Endodermal cell (in vitro differentiated cells): ENCODE measurements around the gene LRFN3. TPM values are rescaled to one million over a fixed set of nuclear protein-coding genes. Genes with fewer than 3 reads are reported as not detected.

Experiments used
- DNase-seq: peaks from one replicate; pipeline ENCODE4 v3.0.0-alpha.2; 2017
- H3K27ac ChIP-seq: 2 replicates; pipeline ENCODE4 v1.5.1; 2013; ENCODE audit warnings: mild to moderate bottlenecking, low read depth, low read length, moderate library complexity
- H3K27me3 ChIP-seq: 2 replicates; pipeline ENCODE4 v1.6.1; 2013; ENCODE audit warnings: mild to moderate bottlenecking, low read length, moderate library complexity; ENCODE audit not compliant: insufficient read depth, control insufficient read depth, poor library complexity, severe bottlenecking
- H3K36me3 ChIP-seq: 2 replicates; pipeline ENCODE4 v1.7.0; 2013; ENCODE audit warnings: mild to moderate bottlenecking, low read length, moderate library complexity; ENCODE audit not compliant: control insufficient read depth, insufficient read depth
- H3K4me1 ChIP-seq: one replicate; pipeline ENCODE4 v1.7.0; 2013; ENCODE audit warnings: low read length; ENCODE audit not compliant: control insufficient read depth, insufficient read depth
- H3K4me3 ChIP-seq: 2 replicates; pipeline ENCODE4 v1.5.1; 2013; ENCODE audit warnings: mild to moderate bottlenecking, low read length, moderate library complexity
- H3K9ac ChIP-seq: 2 replicates; pipeline ENCODE4 v1.6.1; 2013; ENCODE audit warnings: mild to moderate bottlenecking, low read length, moderate library complexity; ENCODE audit not compliant: poor library complexity, severe bottlenecking; ENCODE audit errors: extremely low read depth
- H3K9me3 ChIP-seq: 2 replicates; pipeline ENCODE4 v1.6.1; 2013; ENCODE audit warnings: mild to moderate bottlenecking, low read length, moderate library complexity; ENCODE audit not compliant: control insufficient read depth
- H3K27ac Mint-ChIP-seq: 2 replicates; pipeline ENCODE4 v1.8.0; 2020; ENCODE audit warnings: mixed read lengths
- H3K27me3 Mint-ChIP-seq: 2 replicates; pipeline ENCODE4 v1.8.0; 2021; ENCODE audit warnings: mild to moderate bottlenecking, mixed read lengths; ENCODE audit not compliant: insufficient read depth
- H3K36me3 Mint-ChIP-seq: 2 replicates; pipeline ENCODE4 v1.8.0; 2020; ENCODE audit warnings: low read depth, mixed read lengths
- H3K4me1 Mint-ChIP-seq: 2 replicates; pipeline ENCODE4 v1.8.0; 2020; ENCODE audit warnings: mixed read lengths
- H3K4me3 Mint-ChIP-seq: 2 replicates; pipeline ENCODE4 v1.8.0; 2020; ENCODE audit warnings: mild to moderate bottlenecking, moderate library complexity, mixed read lengths
- H3K9me3 Mint-ChIP-seq: 2 replicates; pipeline ENCODE4 v1.8.0; 2020; ENCODE audit warnings: mild to moderate bottlenecking, mixed read lengths
- WGBS, 2 experiments: methylation state at CpG; one replicate each; pipeline versions ENCODE4 v1.1.5 to v1.1.7; 2013; ENCODE audit warnings: missing lambda C conversion rate in 2 of 2, mixed read lengths in 1 of 2; ENCODE audit not compliant: insufficient coverage in 1 of 2, insufficient read length in 1 of 2; 5-methylcytosine and 5-hydroxymethylcytosine counted together
- total RNA-seq, 2 donors: library from RNA; stranded (reverse); fragmentation: NEBNext Ultra II Directional in 1 of 2; extraction: Animal tissue kit (Norgen Biotek cat#: 25700) in 1 of 2; gene quantifications; 2 replicates in 1 of 2; 3 replicates in 1 of 2; pipeline ENCODE4 v1.2.1, GENCODE V29; 2021
- TF ChIP-seq, protein P1 (sequence below): fragments of 200-600 bp; sonication (generic); conservative IDR thresholded peaks from 2 replicates; pipeline ENCODE4 v1.5.0; 2021; ENCODE audit warnings: antibody characterized with exemption, mild to moderate bottlenecking

Gene LRFN3
- total RNA-seq, 2 donors from 2014 or later: 18.7 to 24.3 TPM

DNA sequence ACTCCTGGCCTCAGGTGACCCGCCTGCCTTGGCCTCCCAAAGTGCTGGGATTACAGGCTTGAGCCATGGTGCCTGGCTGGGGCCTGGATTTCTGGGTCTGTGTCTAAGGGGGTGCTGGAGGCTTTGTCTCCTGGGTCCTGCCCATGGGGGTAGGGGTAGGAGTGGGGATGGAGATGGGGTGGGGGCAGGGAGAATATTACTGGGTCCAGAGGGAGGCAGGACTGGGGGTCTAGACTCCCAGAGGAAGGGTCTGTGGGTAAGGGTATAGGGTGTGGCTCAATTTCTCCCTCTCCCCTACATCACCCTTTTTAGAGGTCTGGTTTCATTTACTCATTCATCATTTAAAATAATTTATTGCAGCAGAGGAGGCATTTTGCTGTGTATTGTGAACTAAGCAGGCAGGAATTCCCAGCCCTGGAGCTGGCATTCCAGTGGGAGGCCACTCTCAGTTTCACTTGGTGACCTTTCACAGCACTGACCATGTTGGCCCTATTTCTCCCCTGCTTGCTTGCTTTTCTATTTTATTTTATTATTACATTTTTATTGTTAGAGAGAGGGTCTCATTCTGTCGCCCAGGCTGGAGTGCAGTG lies 35.0 kb upstream of the LRFN3 start:
- H3K4me1 Mint-ChIP-seq: peaks cover 16% of the 10 kb centered on the region
- Histone ChIP-seq H3K4me3 (peak overlapping the region; percentile 90), H3K9me3 (no peaks in the 10 kb centered on the region), H3K36me3 (peaks cover 23% of the 10 kb centered on the region), H3K27ac (no peak overlapping the region), H3K9ac (no peak overlapping the region), H3K4me1 (no peaks in the 10 kb centered on the region), H3K27me3 (no peaks in the 10 kb centered on the region)
- peak overlapping the region; percentile 76 for H3K27ac Mint-ChIP-seq
- 60 to 89% methylated on average over 2 of the region's 2 CpGs for WGBS, 2 experiments
- H3K27me3 Mint-ChIP-seq: peaks cover 14% of the 10 kb centered on the region
- peak overlapping the region; percentile 88 for H3K4me3 Mint-ChIP-seq
- DNase-seq: no peak
- TF ChIP-seq, protein P1, sequence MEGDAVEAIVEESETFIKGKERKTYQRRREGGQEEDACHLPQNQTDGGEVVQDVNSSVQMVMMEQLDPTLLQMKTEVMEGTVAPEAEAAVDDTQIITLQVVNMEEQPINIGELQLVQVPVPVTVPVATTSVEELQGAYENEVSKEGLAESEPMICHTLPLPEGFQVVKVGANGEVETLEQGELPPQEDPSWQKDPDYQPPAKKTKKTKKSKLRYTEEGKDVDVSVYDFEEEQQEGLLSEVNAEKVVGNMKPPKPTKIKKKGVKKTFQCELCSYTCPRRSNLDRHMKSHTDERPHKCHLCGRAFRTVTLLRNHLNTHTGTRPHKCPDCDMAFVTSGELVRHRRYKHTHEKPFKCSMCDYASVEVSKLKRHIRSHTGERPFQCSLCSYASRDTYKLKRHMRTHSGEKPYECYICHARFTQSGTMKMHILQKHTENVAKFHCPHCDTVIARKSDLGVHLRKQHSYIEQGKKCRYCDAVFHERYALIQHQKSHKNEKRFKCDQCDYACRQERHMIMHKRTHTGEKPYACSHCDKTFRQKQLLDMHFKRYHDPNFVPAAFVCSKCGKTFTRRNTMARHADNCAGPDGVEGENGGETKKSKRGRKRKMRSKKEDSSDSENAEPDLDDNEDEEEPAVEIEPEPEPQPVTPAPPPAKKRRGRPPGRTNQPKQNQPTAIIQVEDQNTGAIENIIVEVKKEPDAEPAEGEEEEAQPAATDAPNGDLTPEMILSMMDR: no peak
- H3K36me3 Mint-ChIP-seq: peaks cover 10% of the 10 kb centered on the region
- no peaks in the 10 kb centered on the region for H3K9me3 Mint-ChIP-seq

DNA sequence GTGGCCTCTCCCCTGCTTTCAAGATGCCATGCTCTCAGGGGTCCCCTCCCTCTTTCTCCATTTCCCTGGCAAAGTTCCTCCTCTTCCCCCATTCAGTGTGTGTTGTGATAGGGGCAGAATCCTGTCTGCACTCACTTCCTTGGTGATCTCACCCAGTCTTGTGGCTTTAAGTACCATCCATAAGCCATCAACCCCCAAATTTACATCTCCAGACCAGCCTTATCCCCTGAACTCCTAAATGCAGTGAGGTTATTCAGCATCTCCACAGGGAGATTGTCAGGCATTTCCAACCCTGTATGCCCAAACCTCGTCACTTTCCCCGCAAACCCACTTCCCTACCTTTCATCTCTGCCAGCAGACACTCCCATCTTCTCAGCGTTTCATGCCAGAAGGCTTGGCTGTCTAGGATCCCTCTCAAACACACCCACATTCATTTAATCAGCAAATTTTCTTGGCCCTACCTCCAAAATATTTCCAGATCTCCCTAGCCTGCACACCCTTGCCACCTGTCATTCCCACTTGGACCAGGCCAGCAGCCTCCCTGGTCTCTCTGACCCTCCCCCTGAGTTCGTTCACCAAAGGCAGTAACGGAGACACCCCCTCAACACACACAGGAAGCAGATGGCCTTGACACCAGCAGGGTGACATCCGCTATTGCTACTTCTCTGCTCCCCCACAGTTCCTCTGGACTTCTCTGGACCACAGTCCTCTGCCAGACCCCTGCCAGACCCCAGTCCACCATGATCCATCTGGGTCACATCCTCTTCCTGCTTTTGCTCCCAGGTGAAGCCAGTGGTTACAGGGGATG lies 34.1 kb upstream of the LRFN3 start, which contains the start of gene HCST:
Gene HCST, plus strand, starts transcription at position 676 of the 808 bp plus-strand sequence. Its CDS starts 65 bp downstream, at position 741.
- Histone ChIP-seq H3K4me1 (peaks cover 3% of the 10 kb centered on the region), H3K9ac (no peak within 1 kb of the TSS), H3K27ac (no peak within 1 kb of the TSS), H3K9me3 (no peaks in the 10 kb centered on the region), H3K27me3 (no peaks in the 10 kb centered on the region), H3K36me3 (peaks cover 14% of the 10 kb centered on the region), H3K4me3 (peak within 1 kb of the TSS; percentile 60)
- H3K4me1 Mint-ChIP-seq: peaks cover 19% of the 10 kb centered on the region
- H3K4me3 Mint-ChIP-seq: peak within 1 kb of the TSS; percentile 68
- peaks cover 14% of the 10 kb centered on the region for H3K27me3 Mint-ChIP-seq
- peaks cover 10% of the 10 kb centered on the region for H3K36me3 Mint-ChIP-seq
- DNase-seq: no peak
- TF ChIP-seq, protein P1: no peak
- peak within 1 kb of the TSS; percentile 71 for H3K27ac Mint-ChIP-seq
- no peaks in the 10 kb centered on the region for H3K9me3 Mint-ChIP-seq
- 65 to 78% methylated on average over 3 to 6 of the region's 6 CpGs for WGBS, 2 experiments

DNA sequence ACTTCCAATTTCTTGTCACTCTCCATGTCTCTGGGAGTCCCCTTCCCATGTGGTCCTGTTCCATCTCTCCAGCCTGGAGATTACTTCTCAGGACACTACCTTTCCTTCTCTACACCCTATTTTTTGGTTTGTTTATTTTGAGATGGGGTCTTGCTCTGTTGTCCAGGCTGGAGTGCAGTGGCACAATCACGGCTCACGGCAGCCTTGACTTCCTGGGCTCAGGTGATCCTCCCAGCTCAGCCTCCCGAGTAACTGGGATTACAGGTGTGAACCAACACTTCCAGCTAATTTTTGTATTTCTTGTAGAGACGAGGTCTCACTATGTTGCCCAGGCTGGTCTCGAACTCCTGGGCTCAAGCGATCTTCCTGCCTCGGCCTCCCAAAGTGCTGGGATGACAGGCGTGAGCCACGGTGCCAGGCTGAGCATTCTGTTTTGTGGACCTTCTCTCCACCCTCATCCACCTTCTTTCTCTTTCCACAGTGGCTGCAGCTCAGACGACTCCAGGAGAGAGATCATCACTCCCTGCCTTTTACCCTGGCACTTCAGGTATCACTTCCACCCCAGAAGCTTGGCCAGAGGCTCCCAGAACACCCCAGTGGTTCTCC lies 33.2 kb upstream of the LRFN3 start:
- no peaks in the 10 kb centered on the region for H3K9me3 ChIP-seq
- 79 to 85% methylated on average over 10 of the region's 10 CpGs for WGBS, 2 experiments
- Mint-ChIP-seq H3K36me3 (peaks cover 5% of the 10 kb centered on the region), H3K4me3 (peak overlapping the region; percentile 68), H3K4me1 (peaks cover 24% of the 10 kb centered on the region), H3K27me3 (peaks cover 14% of the 10 kb centered on the region), H3K27ac (peak overlapping the region; percentile 71), H3K9me3 (no peaks in the 10 kb centered on the region)
- no peaks in the 10 kb centered on the region for H3K27me3 ChIP-seq
- TF ChIP-seq, protein P1: no peak
- peak overlapping the region; percentile 60 for H3K4me3 ChIP-seq
- no peak overlapping the region for H3K9ac ChIP-seq
- H3K36me3 ChIP-seq: peaks cover 5% of the 10 kb centered on the region
- H3K27ac ChIP-seq: no peak overlapping the region
- DNase-seq: no peak
- H3K4me1 ChIP-seq: peaks cover 6% of the 10 kb centered on the region
